ENCODE results near the gene ECHS1. TPM values are rescaled to one million over a fixed set of nuclear protein-coding genes. Genes with fewer than 3 reads are reported as not detected.

The ECHS1 gene
- total RNA-seq, 4 donors from 2014 or later, result 64.0 to 77.7 (median 73.2) TPM

DNA sequence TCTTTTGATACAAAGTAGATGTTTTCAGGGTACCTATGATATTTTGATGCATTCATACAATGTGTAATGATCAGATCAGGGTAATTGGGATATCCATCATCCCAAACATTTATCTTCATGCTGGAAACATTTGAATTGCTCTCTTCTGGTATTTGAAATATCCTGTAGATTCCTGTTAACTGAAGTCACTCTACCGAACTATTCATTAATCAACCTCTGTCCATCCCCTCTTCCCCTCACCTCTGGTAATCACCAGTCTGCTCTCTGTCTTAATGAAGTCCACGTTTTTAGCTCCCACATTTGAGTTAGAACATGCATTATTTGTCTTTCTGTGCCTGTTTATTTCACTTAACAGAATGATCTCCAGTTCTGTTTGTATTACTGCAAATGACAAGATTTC lies 32.1 kb upstream of the ECHS1 start:
- H3K36me3 ChIP-seq, result peaks cover 33 to 87% (median 64%) of the 10 kb centered on the region in 4 donors

DNA sequence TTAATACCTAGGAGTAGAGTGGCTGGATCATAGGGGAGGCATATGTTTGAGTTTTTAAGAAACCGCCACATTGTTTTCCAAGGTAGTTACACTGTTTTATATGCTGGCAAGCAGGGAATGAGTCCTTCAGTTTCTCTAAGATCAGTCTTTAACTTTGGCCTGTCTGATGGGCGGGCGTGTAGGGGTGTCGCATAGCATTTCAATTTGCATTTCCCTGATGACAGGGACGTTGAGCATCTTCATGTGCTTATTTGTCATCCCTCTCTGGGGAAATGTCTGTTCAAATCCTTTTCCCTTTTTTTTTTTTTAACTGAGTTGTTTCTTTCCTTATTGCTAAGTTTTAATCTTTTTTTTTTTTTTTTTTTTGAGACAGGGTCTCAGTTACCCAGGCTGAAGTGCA lies 30.6 kb upstream of the ECHS1 start:
- Histone ChIP-seq H3K4me1 (no peaks in the 10 kb centered on the region), H3K4me3 (no peak overlapping the region), H3K9me3 (no peaks in the 10 kb centered on the region), H3K27ac (replicated peaks in 1 of 4) (no peak overlapping the region), H3K36me3 (peaks cover 31 to 94% (median 70%) of the 10 kb centered on the region in 4 donors), H3K27me3 (no peaks in the 10 kb centered on the region)
- TF ChIP-seq POLR2A (IDR thresholded peaks at IDR 0.05; ENCODE audit: low read depth), result no peak
- TF ChIP-seq EP300 (IDR thresholded peaks at IDR 0.05), result no peak
- TF ChIP-seq, protein P1, sequence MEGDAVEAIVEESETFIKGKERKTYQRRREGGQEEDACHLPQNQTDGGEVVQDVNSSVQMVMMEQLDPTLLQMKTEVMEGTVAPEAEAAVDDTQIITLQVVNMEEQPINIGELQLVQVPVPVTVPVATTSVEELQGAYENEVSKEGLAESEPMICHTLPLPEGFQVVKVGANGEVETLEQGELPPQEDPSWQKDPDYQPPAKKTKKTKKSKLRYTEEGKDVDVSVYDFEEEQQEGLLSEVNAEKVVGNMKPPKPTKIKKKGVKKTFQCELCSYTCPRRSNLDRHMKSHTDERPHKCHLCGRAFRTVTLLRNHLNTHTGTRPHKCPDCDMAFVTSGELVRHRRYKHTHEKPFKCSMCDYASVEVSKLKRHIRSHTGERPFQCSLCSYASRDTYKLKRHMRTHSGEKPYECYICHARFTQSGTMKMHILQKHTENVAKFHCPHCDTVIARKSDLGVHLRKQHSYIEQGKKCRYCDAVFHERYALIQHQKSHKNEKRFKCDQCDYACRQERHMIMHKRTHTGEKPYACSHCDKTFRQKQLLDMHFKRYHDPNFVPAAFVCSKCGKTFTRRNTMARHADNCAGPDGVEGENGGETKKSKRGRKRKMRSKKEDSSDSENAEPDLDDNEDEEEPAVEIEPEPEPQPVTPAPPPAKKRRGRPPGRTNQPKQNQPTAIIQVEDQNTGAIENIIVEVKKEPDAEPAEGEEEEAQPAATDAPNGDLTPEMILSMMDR (IDR thresholded peaks at IDR 0.05), result no peak
- TF ChIP-seq POLR2AphosphoS5 (IDR thresholded peaks at IDR 0.05), result no peak
- WGBS, result 93% methylated on average over 5 of the region's 5 CpGs
- no peak for DNase-seq (ENCODE audit: extremely low spot score)
- intact Hi-C loops (cut with DNase I), result no loop called here

More for the DNA sequence above, 32.1 kb upstream of the ECHS1 start:
- 57% methylated on average over 2 of the region's 2 CpGs for WGBS
- no peak for TF ChIP-seq POLR2AphosphoS5 (IDR thresholded peaks at IDR 0.05)
- TF ChIP-seq, protein P1 (IDR thresholded peaks at IDR 0.05), result no peak
- no peak for TF ChIP-seq POLR2A (IDR thresholded peaks at IDR 0.05; ENCODE audit: low read depth)
- no peak for TF ChIP-seq EP300 (IDR thresholded peaks at IDR 0.05)
- peaks cover 0 to under 1% (median 0%) of the 10 kb centered on the region in 4 donors for H3K9me3 ChIP-seq
- H3K27ac ChIP-seq (replicated peaks in 1 of 4), result no peak overlapping the region
- DNase-seq (ENCODE audit: extremely low spot score), result no peak
- H3K4me1 ChIP-seq, result no peaks in the 10 kb centered on the region
- no peaks in the 10 kb centered on the region for H3K27me3 ChIP-seq
- H3K4me3 ChIP-seq, result no peak overlapping the region
- intact Hi-C loops (cut with DNase I), result no loop called here

DNA sequence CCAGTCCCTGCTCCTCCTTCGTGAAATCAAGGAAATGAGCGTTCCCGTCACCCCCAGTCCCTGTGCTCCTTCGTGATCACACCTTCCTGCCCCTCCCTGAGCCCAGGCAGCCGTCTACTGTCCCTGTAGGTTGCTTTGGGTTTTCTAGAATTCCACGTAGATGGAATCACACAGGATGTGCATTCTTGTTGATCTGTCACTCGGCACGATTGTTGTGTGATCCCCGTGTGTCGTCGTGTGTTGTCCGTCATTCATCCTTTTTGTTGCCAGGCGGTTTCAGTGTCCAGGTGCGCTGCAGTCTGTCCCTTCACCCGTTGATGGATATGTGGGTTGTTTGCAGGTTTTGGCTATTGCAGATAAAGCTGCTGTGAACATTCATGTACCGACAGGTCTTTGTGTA lies 30.2 kb upstream of the ECHS1 start:
- Histone ChIP-seq H3K4me1 (no peaks in the 10 kb centered on the region), H3K36me3 (peaks cover 35 to 96% (median 73%) of the 10 kb centered on the region in 4 donors), H3K9me3 (no peaks in the 10 kb centered on the region), H3K4me3 (no peak overlapping the region), H3K27ac (replicated peaks in 1 of 4) (no peak overlapping the region), H3K27me3 (no peaks in the 10 kb centered on the region)
- no peak for DNase-seq (ENCODE audit: extremely low spot score)
- intact Hi-C loops (cut with DNase I), result no loop called here
- TF ChIP-seq EP300 (IDR thresholded peaks at IDR 0.05) (no peak), POLR2AphosphoS5 (IDR thresholded peaks at IDR 0.05) (no peak), POLR2A (IDR thresholded peaks at IDR 0.05; ENCODE audit: low read depth) (no peak)
- TF ChIP-seq, protein P1 (IDR thresholded peaks at IDR 0.05), result no peak
- 86% methylated on average over 16 of the region's 16 CpGs for WGBS

DNA sequence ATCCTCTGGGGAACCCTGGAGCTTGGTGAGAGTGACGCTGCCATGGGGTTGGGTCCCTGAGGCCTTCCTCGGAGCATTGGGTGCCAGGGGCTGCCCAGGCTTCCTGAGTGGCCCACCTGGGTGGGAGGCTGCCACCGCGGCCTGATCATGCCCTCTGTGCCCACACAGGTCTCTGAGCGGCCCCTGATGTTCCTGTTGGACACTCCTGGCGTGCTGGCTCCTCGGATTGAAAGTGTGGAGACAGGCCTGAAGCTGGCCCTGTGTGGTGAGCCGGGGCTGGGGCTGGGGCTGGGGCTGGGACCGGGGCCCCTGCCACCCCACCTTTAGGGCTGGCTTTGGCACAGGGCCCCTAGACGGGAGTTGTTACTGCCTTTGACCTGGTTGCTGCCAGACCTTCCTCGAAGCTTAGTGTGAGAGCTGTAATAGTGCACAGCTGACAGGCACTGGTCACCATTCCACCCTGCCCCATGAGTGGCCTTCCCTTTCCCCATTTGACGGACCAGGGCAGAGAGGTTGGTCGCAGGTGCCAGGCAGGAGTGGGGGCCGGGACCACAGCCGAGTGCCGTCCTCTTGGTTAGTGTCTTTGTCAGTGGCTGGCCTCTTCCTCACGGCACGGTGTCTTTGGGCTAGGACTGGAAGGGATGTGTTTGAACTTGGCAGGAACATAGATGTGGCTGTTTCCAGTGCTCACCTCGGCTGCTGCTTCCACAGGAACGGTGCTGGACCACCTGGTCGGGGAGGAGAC lies 29.0 kb upstream of the ECHS1 start:
- no peak for DNase-seq (ENCODE audit: extremely low spot score)
- peaks cover 35 to 96% (median 79%) of the 10 kb centered on the region in 4 donors for H3K36me3 ChIP-seq
- H3K4me1 ChIP-seq, result no peaks in the 10 kb centered on the region
- H3K27me3 ChIP-seq, result no peaks in the 10 kb centered on the region
- intact Hi-C loops (cut with DNase I), result no loop called here
- H3K27ac ChIP-seq (replicated peaks in 1 of 4), result no peak overlapping the region
- H3K4me3 ChIP-seq, result no peak overlapping the region
- no peaks in the 10 kb centered on the region for H3K9me3 ChIP-seq
- TF ChIP-seq POLR2AphosphoS5 (IDR thresholded peaks at IDR 0.05), result no peak
- TF ChIP-seq, protein P1 (IDR thresholded peaks at IDR 0.05), result no peak
- no peak for TF ChIP-seq POLR2A (IDR thresholded peaks at IDR 0.05; ENCODE audit: low read depth)
- no peak for TF ChIP-seq EP300 (IDR thresholded peaks at IDR 0.05)
- WGBS, result over 99% methylated on average over 10 of the region's 21 CpGs

Measured in esophagus muscularis mucosa (tissue), 4 donors.